Parathyroid adenoma (tissue), 2 donors: Measurements from ENCODE around the gene MED23.

ENCODE experiments used
- H2AFZ ChIP-seq: fragments of 300-600 bp; sonication (generic); one replicate; pipeline ENCODE4 v1.7.0; 2017; ENCODE audit warnings: antibody characterized with exemption, mild to moderate bottlenecking
- H3K27ac ChIP-seq: fragments of 300-600 bp; sonication (generic); one replicate; pipeline ENCODE4 v1.7.0; 2017
- H3K27me3 ChIP-seq: fragments of 300-600 bp; sonication (generic); one replicate; pipeline ENCODE4 v1.7.0; 2017; ENCODE audit warnings: low read length; ENCODE audit not compliant: control insufficient read depth, insufficient read depth
- H3K36me3 ChIP-seq: fragments of 300-600 bp; sonication (generic); one replicate; pipeline ENCODE4 v1.7.0; 2017; ENCODE audit warnings: low read length; ENCODE audit not compliant: control insufficient read depth, insufficient read depth
- H3K4me1 ChIP-seq: fragments of 300-600 bp; sonication (generic); one replicate; pipeline ENCODE4 v1.7.0; 2017; ENCODE audit warnings: control low read depth
- H3K4me2 ChIP-seq: fragments of 300-600 bp; sonication (generic); one replicate; pipeline ENCODE4 v1.7.0; 2017; ENCODE audit warnings: low read length
- H3K4me3 ChIP-seq: fragments of 300-600 bp; sonication (generic); one replicate; pipeline ENCODE4 v1.7.0; 2017; ENCODE audit warnings: low read depth, low read length
- H3K79me2 ChIP-seq: fragments of 300-600 bp; sonication (generic); one replicate; pipeline ENCODE4 v1.7.0; 2017; ENCODE audit warnings: control low read depth
- H3K9ac ChIP-seq: fragments of 300-600 bp; sonication (generic); one replicate; pipeline ENCODE4 v1.7.0; 2017; ENCODE audit warnings: mild to moderate bottlenecking
- H3K9me3 ChIP-seq: fragments of 300-600 bp; sonication (generic); one replicate; pipeline ENCODE4 v1.7.0; 2017; ENCODE audit warnings: low read length; ENCODE audit not compliant: control insufficient read depth
- CTCF ChIP-seq: fragments of 300-600 bp; sonication (generic); IDR thresholded peaks from one replicate; pipeline ENCODE4 v1.7.0; 2017; ENCODE audit warnings: antibody characterized with exemption, mild to moderate bottlenecking
- donor health status: primary hyperparathyroidism.

MED23 gene

GRCh38 chr6:131558922-131559321 lies 69.1 kb downstream of the MED23 start:
- TF ChIP-seq CTCF: no peak
- Histone ChIP-seq H3K4me1 (no peaks in the 10 kb centered on the region), H2AFZ (no peak overlapping the region)

DNA sequence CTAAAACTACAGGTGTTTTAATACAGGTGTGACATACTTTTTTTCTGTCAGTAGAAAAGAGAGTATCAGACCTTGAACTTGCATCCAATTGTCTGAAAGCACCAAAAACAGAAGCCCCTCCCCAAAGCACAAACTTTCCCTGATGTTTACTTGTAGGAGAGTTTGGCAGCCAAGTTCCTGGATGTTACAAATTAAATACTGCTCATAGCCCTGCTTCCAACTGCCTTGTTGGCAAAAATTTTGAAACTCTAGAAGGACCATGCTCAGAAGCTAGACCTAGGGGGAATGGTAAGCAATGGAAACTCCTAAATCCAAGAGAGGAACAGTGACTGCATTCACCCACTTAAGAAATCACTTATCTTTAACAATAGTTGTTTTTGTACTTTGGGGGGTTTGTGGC lies 72.0 kb downstream of the MED23 start:
- Histone ChIP-seq H3K9ac (no peak overlapping the region), H2AFZ (no peak overlapping the region)
- TF ChIP-seq CTCF: no peak

More at GRCh38 chr6:131558922-131559321, 69.1 kb downstream of the MED23 start:
- Histone ChIP-seq H3K9me3 (no peaks in the 10 kb centered on the region), H3K79me2 (no peaks in the 10 kb centered on the region), H3K4me3 (no peak overlapping the region), H3K36me3 (no peaks in the 10 kb centered on the region), H3K4me2 (no peak overlapping the region), H3K9ac (no peak overlapping the region), H3K27me3 (no peaks in the 10 kb centered on the region), H3K27ac (no peak overlapping the region)

DNA sequence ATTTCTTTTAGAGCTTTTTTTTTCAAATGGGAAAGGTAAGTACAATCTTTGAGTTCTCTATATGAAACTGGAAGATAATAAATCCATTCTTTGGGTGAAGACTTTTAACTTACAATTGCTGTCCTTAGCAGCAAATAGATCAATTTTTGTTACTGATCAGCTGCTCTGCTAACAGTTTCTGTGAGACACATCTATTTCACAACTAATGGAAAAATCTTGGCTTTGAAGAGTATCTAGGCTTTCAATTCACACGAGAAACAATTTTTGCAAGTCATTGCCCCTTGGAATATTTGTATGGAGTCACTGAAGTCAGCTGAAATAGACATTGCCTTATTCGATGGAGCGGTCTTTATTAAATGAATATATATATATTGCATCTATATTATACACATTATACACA lies 75.5 kb downstream of the MED23 start:
- Histone ChIP-seq H3K79me2 (no peaks in the 10 kb centered on the region), H3K4me3 (no peak overlapping the region), H3K9ac (no peak overlapping the region), H2AFZ (no peak overlapping the region), H3K4me1 (no peaks in the 10 kb centered on the region), H3K4me2 (no peak overlapping the region), H3K36me3 (no peaks in the 10 kb centered on the region), H3K27ac (no peak overlapping the region), H3K9me3 (no peaks in the 10 kb centered on the region), H3K27me3 (no peaks in the 10 kb centered on the region)
- no peak for TF ChIP-seq CTCF

More for the DNA sequence above, 72.0 kb downstream of the MED23 start:
- no peaks in the 10 kb centered on the region for H3K4me1 ChIP-seq
- no peak overlapping the region for H3K4me3 ChIP-seq
- H3K27ac ChIP-seq: no peak overlapping the region
- no peaks in the 10 kb centered on the region for H3K36me3 ChIP-seq
- no peaks in the 10 kb centered on the region for H3K79me2 ChIP-seq
- H3K27me3 ChIP-seq: no peaks in the 10 kb centered on the region
- no peaks in the 10 kb centered on the region for H3K9me3 ChIP-seq
- H3K4me2 ChIP-seq: no peak overlapping the region

DNA sequence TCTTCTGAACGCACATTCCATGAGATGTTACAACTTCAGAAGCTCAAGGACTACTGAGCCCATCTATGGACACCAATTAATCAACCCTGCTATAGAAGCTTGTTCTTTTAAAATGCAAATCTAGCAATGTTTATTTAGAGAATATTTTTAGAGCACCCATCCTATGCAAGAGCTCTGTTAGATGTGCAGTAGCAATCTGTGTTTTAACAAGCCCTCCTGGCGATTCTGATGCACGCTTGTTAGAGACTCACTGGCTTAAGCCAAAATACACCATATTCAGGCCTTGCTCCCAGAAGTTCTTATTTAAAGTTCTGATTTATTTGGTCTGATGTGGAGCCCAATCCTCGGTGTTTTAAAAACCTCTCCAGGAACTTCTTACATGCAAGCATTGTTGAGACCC lies 76.1 kb downstream of the MED23 start:
- Histone ChIP-seq H3K27ac (no peak overlapping the region), H2AFZ (no peak overlapping the region), H3K79me2 (no peaks in the 10 kb centered on the region), H3K27me3 (no peaks in the 10 kb centered on the region), H3K9ac (no peak overlapping the region), H3K4me1 (no peaks in the 10 kb centered on the region), H3K36me3 (no peaks in the 10 kb centered on the region), H3K9me3 (no peaks in the 10 kb centered on the region), H3K4me3 (no peak overlapping the region), H3K4me2 (no peak overlapping the region)
- no peak for TF ChIP-seq CTCF

DNA sequence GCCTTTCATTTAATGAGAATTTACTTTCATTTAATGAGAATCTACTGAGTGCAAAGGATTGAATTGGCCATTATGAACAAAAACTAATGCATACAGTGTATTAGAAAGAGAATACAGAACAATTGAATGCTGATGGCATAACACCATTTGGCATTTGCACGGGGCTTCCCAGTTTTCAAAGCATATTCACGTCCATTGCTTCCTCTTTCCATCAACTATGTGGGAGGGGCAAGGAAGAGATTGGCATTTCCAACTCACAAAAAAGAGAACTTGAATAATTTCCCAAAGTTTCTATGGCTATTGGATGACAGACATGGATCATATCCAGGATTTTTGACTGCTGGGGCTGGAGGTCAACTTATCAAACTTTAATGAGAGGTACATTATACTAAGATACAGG lies 78.2 kb downstream of the MED23 start:
- Histone ChIP-seq H3K27ac (no peak overlapping the region), H2AFZ (no peak overlapping the region), H3K36me3 (no peaks in the 10 kb centered on the region), H3K4me3 (no peak overlapping the region), H3K27me3 (no peaks in the 10 kb centered on the region), H3K79me2 (no peaks in the 10 kb centered on the region), H3K4me1 (no peaks in the 10 kb centered on the region), H3K9me3 (no peaks in the 10 kb centered on the region), H3K9ac (no peak overlapping the region), H3K4me2 (no peak overlapping the region)
- no peak for TF ChIP-seq CTCF
